ENCODE data around the gene ANKRD10. TPM values are rescaled to one million over a fixed set of nuclear protein-coding genes. Genes with fewer than 3 reads are reported as not detected.

The ANKRD10 gene
- polyA plus RNA-seq, 4 donors = 40.3 to 147 (median 62.8) TPM

GRCh38 chr13:110942248-110942981, 27.5 kb upstream of the ANKRD10 start:
- H3K27ac ChIP-seq (ENCODE audit: low read depth in 1 of 3, low read length in 2 of 3) = no peak overlapping the region
- FAIRE-seq = no peak
- H3K9me3 ChIP-seq (ENCODE audit: control insufficient read depth in 2 of 2, insufficient read depth in 1 of 2, low read depth in 1 of 2, low read length in 1 of 2) = no peaks in the 10 kb centered on the region

GRCh38 chr13:110938662-110939421, 24.0 kb upstream of the ANKRD10 start:
- H3K4me3 ChIP-seq (ENCODE audit: low read depth in 1 of 3, low read length in 3 of 3) = no peak overlapping the region
- H3K27me3 ChIP-seq (ENCODE audit: control insufficient read depth in 3 of 3, insufficient read depth in 3 of 3, low read length in 3 of 3) = no peaks in the 10 kb centered on the region
- no peaks in the 10 kb centered on the region for H3K36me3 ChIP-seq (ENCODE audit: control insufficient read depth in 3 of 3, insufficient read depth in 2 of 3, low read depth in 1 of 3, low read length in 3 of 3)
- no peak overlapping the region for H3K27ac ChIP-seq (ENCODE audit: low read depth in 1 of 3, low read length in 2 of 3)
- no peak for FAIRE-seq
- 74 to 88% (median 81%) methylated on average over 13 of the region's 13 CpGs for WGBS, 3 donors
- no peak for DNase-seq
- no peaks in the 10 kb centered on the region for H3K4me1 ChIP-seq (ENCODE audit: control insufficient read depth in 3 of 3, insufficient read depth in 2 of 3, low read depth in 1 of 3, low read length in 2 of 3)
- peaks cover 0 to 10% of the 10 kb centered on the region in 2 donors for H3K9me3 ChIP-seq (ENCODE audit: control insufficient read depth in 2 of 2, insufficient read depth in 1 of 2, low read depth in 1 of 2, low read length in 1 of 2)

More at GRCh38 chr13:110942248-110942981, 27.5 kb upstream of the ANKRD10 start:
- DNase-seq = no peak
- WGBS, 3 donors = 56 to 72% (median 62%) methylated on average over 4 of the region's 4 CpGs
- no peaks in the 10 kb centered on the region for H3K36me3 ChIP-seq (ENCODE audit: control insufficient read depth in 3 of 3, insufficient read depth in 2 of 3, low read depth in 1 of 3, low read length in 3 of 3)
- H3K27me3 ChIP-seq (ENCODE audit: control insufficient read depth in 3 of 3, insufficient read depth in 3 of 3, low read length in 3 of 3) = no peaks in the 10 kb centered on the region
- no peak overlapping the region for H3K4me3 ChIP-seq (ENCODE audit: low read depth in 1 of 3, low read length in 3 of 3)
- H3K4me1 ChIP-seq (ENCODE audit: control insufficient read depth in 3 of 3, insufficient read depth in 2 of 3, low read depth in 1 of 3, low read length in 2 of 3) = no peaks in the 10 kb centered on the region

- no peaks in the 10 kb centered on the region for H3K4me1 ChIP-seq (ENCODE audit: control insufficient read depth in 3 of 3, insufficient read depth in 2 of 3, low read depth in 1 of 3, low read length in 2 of 3)
- no peaks in the 10 kb centered on the region for H3K27me3 ChIP-seq (ENCODE audit: control insufficient read depth in 3 of 3, insufficient read depth in 3 of 3, low read length in 3 of 3)
- no peaks in the 10 kb centered on the region for H3K36me3 ChIP-seq (ENCODE audit: control insufficient read depth in 3 of 3, insufficient read depth in 2 of 3, low read depth in 1 of 3, low read length in 3 of 3)
- no peak for DNase-seq
- 90 to 94% (median 92%) methylated on average over 23 of the region's 23 CpGs for WGBS, 3 donors
- H3K27ac ChIP-seq (ENCODE audit: low read depth in 1 of 3, low read length in 2 of 3) = no peak overlapping the region
- FAIRE-seq = no peak
- no peak overlapping the region for H3K4me3 ChIP-seq (ENCODE audit: low read depth in 1 of 3, low read length in 3 of 3)
- H3K9me3 ChIP-seq (ENCODE audit: control insufficient read depth in 2 of 2, insufficient read depth in 1 of 2, low read depth in 1 of 2, low read length in 1 of 2) = peaks cover 0 to 20% of the 10 kb centered on the region in 2 donors
Measured at GRCh38 chr13:110937511-110938285, 22.8 kb upstream of the ANKRD10 start.

GRCh38 chr13:110936519-110936918, 21.6 kb upstream of the ANKRD10 start:
- DNase-seq (no peak), FAIRE-seq (no peak)
- Histone ChIP-seq H3K9me3 (ENCODE audit: control insufficient read depth in 2 of 2, insufficient read depth in 1 of 2, low read depth in 1 of 2, low read length in 1 of 2) (peaks cover 0 to 20% of the 10 kb centered on the region in 2 donors), H3K27me3 (ENCODE audit: control insufficient read depth in 3 of 3, insufficient read depth in 3 of 3, low read length in 3 of 3) (no peaks in the 10 kb centered on the region), H3K36me3 (ENCODE audit: control insufficient read depth in 3 of 3, insufficient read depth in 2 of 3, low read depth in 1 of 3, low read length in 3 of 3) (no peaks in the 10 kb centered on the region), H3K4me1 (ENCODE audit: control insufficient read depth in 3 of 3, insufficient read depth in 2 of 3, low read depth in 1 of 3, low read length in 2 of 3) (no peaks in the 10 kb centered on the region), H3K27ac (ENCODE audit: low read depth in 1 of 3, low read length in 2 of 3) (no peak overlapping the region), H3K4me3 (ENCODE audit: low read depth in 1 of 3, low read length in 3 of 3) (no peak overlapping the region)
- 97 to 98% (median 97%) methylated on average over 23 of the region's 23 CpGs for WGBS, 3 donors

GRCh38 chr13:110932588-110932987, 17.7 kb upstream of the ANKRD10 start:
- H3K27ac ChIP-seq (ENCODE audit: low read depth in 1 of 3, low read length in 2 of 3) = no peak overlapping the region
- peaks cover 1 to 22% of the 10 kb centered on the region in 2 donors for H3K9me3 ChIP-seq (ENCODE audit: control insufficient read depth in 2 of 2, insufficient read depth in 1 of 2, low read depth in 1 of 2, low read length in 1 of 2)
- H3K27me3 ChIP-seq (ENCODE audit: control insufficient read depth in 3 of 3, insufficient read depth in 3 of 3, low read length in 3 of 3) = no peaks in the 10 kb centered on the region
- DNase-seq (no peak), FAIRE-seq (no peak)
- no peaks in the 10 kb centered on the region for H3K4me1 ChIP-seq (ENCODE audit: control insufficient read depth in 3 of 3, insufficient read depth in 2 of 3, low read depth in 1 of 3, low read length in 2 of 3)
- 90 to 93% (median 90%) methylated on average over 3 of the region's 3 CpGs for WGBS, 3 donors
- no peak overlapping the region for H3K4me3 ChIP-seq (ENCODE audit: low read depth in 1 of 3, low read length in 3 of 3)
- no peaks in the 10 kb centered on the region for H3K36me3 ChIP-seq (ENCODE audit: control insufficient read depth in 3 of 3, insufficient read depth in 2 of 3, low read depth in 1 of 3, low read length in 3 of 3)

GRCh38 chr13:110929104-110929777, 14.4 kb upstream of the ANKRD10 start:
- H3K4me1 ChIP-seq (ENCODE audit: control insufficient read depth in 3 of 3, insufficient read depth in 2 of 3, low read depth in 1 of 3, low read length in 2 of 3) = no peaks in the 10 kb centered on the region
- FAIRE-seq = no peak
- H3K27me3 ChIP-seq (ENCODE audit: control insufficient read depth in 3 of 3, insufficient read depth in 3 of 3, low read length in 3 of 3) = peaks cover 0 to 1% (median 0%) of the 10 kb centered on the region in 3 donors
- no peak overlapping the region for H3K27ac ChIP-seq (ENCODE audit: low read depth in 1 of 3, low read length in 2 of 3)
- WGBS, 3 donors = 76 to 84% (median 82%) methylated on average over 3 of the region's 3 CpGs
- H3K36me3 ChIP-seq (ENCODE audit: control insufficient read depth in 3 of 3, insufficient read depth in 2 of 3, low read depth in 1 of 3, low read length in 3 of 3) = no peaks in the 10 kb centered on the region
- DNase-seq = no peak
- H3K4me3 ChIP-seq (ENCODE audit: low read depth in 1 of 3, low read length in 3 of 3) = no peak overlapping the region
- peaks cover 1 to 17% of the 10 kb centered on the region in 2 donors for H3K9me3 ChIP-seq (ENCODE audit: control insufficient read depth in 2 of 2, insufficient read depth in 1 of 2, low read depth in 1 of 2, low read length in 1 of 2)

- 73 to 81% (median 74%) methylated on average over 8 of the region's 8 CpGs for WGBS, 3 donors
- H3K9me3 ChIP-seq (ENCODE audit: control insufficient read depth in 2 of 2, insufficient read depth in 1 of 2, low read depth in 1 of 2, low read length in 1 of 2) = peaks cover 0 to 2% of the 10 kb centered on the region in 2 donors
- no peaks in the 10 kb centered on the region for H3K36me3 ChIP-seq (ENCODE audit: control insufficient read depth in 3 of 3, insufficient read depth in 2 of 3, low read depth in 1 of 3, low read length in 3 of 3)
- FAIRE-seq (no peak), DNase-seq (no peak)
- no peak overlapping the region for H3K27ac ChIP-seq (ENCODE audit: low read depth in 1 of 3, low read length in 2 of 3)
- no peaks in the 10 kb centered on the region for H3K4me1 ChIP-seq (ENCODE audit: control insufficient read depth in 3 of 3, insufficient read depth in 2 of 3, low read depth in 1 of 3, low read length in 2 of 3)
- H3K4me3 ChIP-seq (ENCODE audit: low read depth in 1 of 3, low read length in 3 of 3) = no peak overlapping the region
- peaks cover 0 to 28% (median 5%) of the 10 kb centered on the region in 3 donors for H3K27me3 ChIP-seq (ENCODE audit: control insufficient read depth in 3 of 3, insufficient read depth in 3 of 3, low read length in 3 of 3)
Measured at GRCh38 chr13:110925023-110925612, 10.2 kb upstream of the ANKRD10 start.

- H3K27ac ChIP-seq (ENCODE audit: low read depth in 1 of 3, low read length in 2 of 3) = no peak overlapping the region
- FAIRE-seq (no peak), DNase-seq (no peak)
- H3K4me1 ChIP-seq (ENCODE audit: control insufficient read depth in 3 of 3, insufficient read depth in 2 of 3, low read depth in 1 of 3, low read length in 2 of 3) = no peaks in the 10 kb centered on the region
- H3K4me3 ChIP-seq (ENCODE audit: low read depth in 1 of 3, low read length in 3 of 3) = no peak overlapping the region
- H3K9me3 ChIP-seq (ENCODE audit: control insufficient read depth in 2 of 2, insufficient read depth in 1 of 2, low read depth in 1 of 2, low read length in 1 of 2) = peaks cover 0 to 2% of the 10 kb centered on the region in 2 donors
- WGBS, 3 donors = 83 to 91% (median 87%) methylated on average over 4 of the region's 4 CpGs
- H3K36me3 ChIP-seq (ENCODE audit: control insufficient read depth in 3 of 3, insufficient read depth in 2 of 3, low read depth in 1 of 3, low read length in 3 of 3) = no peaks in the 10 kb centered on the region
- H3K27me3 ChIP-seq (ENCODE audit: control insufficient read depth in 3 of 3, insufficient read depth in 3 of 3, low read length in 3 of 3) = peaks cover 0 to 28% (median 5%) of the 10 kb centered on the region in 3 donors
Measured at GRCh38 chr13:110924639-110924934, 9.7 kb upstream of the ANKRD10 start.
